A673 (cell line): Measurements from ENCODE around the gene CASP9. TPM values are rescaled to one million over a fixed set of nuclear protein-coding genes. Genes with fewer than 3 reads are reported as not detected.

ENCODE experiments used
- BruUV-seq: library from RNA; stranded (reverse); fragments of 400-500 nt; replicated peaks from 2 replicates; lab custom pipeline; 2021; lab: Mats Ljungman, UMichigan
- CTCF ChIA-PET: fragments of 300-600 bp; sonication (Branson Sonifier 250); formaldehyde crosslinking; loops from one replicate; lab custom pipeline; 2022; ENCODE audit warnings: antibody characterized with exemption; lab: Charles Lee
- POLR2A ChIA-PET: fragments of 300-600 bp; sonication (Branson Sonifier 250); formaldehyde crosslinking; loops from one replicate; lab custom pipeline; 2022; ENCODE audit warnings: antibody characterized with exemption; ENCODE audit not compliant: low non-redundant PET; lab: Charles Lee
- DNase-seq: peaks from one replicate; pipeline ENCODE4 v3.0.0-alpha.2; 2015; ENCODE audit warnings: low spot score
- H3K27ac ChIP-seq: fragments of 200-600 bp; sonication (generic); 2 replicates; pipeline ENCODE4 v1.5.1; 2016; ENCODE audit warnings: mixed run types, low read depth, mild to moderate bottlenecking, mixed read lengths, antibody characterized with exemption, low read length; ENCODE audit not compliant: poor library complexity, severe bottlenecking
- H3K27me3 ChIP-seq: fragments of 200-600 bp; sonication (generic); replicated peaks from 2 replicates; pipeline ENCODE4 v1.6.1; 2017; ENCODE audit warnings: mixed run types, low read depth, mild to moderate bottlenecking, mixed read lengths, antibody characterized with exemption, low read length; ENCODE audit not compliant: insufficient read depth, poor library complexity
- H3K36me3 ChIP-seq: fragments of 200-600 bp; sonication (generic); 2 replicates; pipeline ENCODE4 v1.6.1; 2016; ENCODE audit warnings: mixed run types, mild to moderate bottlenecking, mixed read lengths, antibody characterized with exemption, low read length; ENCODE audit not compliant: insufficient read depth, poor library complexity, severe bottlenecking
- H3K4me1 ChIP-seq: fragments of 200-600 bp; sonication (generic); 2 replicates; pipeline ENCODE4 v1.6.1; 2017; ENCODE audit warnings: mixed run types, mild to moderate bottlenecking, mixed read lengths, antibody characterized with exemption, low read length; ENCODE audit not compliant: insufficient read depth, poor library complexity, severe bottlenecking
- H3K4me3 ChIP-seq: fragments of 200-600 bp; sonication (generic); 2 replicates; pipeline ENCODE4 v1.5.1; 2016; ENCODE audit warnings: low read depth, mixed run types, mild to moderate bottlenecking, mixed read lengths, low read length; ENCODE audit not compliant: poor library complexity, severe bottlenecking
- H3K9me3 ChIP-seq: fragments of 200-600 bp; sonication (generic); 2 replicates; pipeline ENCODE4 v1.6.1; 2016; ENCODE audit warnings: mixed run types, low read depth, mild to moderate bottlenecking, mixed read lengths, antibody characterized with exemption, low read length; ENCODE audit not compliant: poor library complexity, severe bottlenecking
- EZH2 ChIP-seq: fragments of 200-600 bp; sonication (generic); IDR thresholded peaks from 2 replicates; pipeline ENCODE4 v1.6.1; 2017; ENCODE audit warnings: borderline replicate concordance, low read depth, mild to moderate bottlenecking, mixed read lengths, antibody characterized with exemption, low read length; ENCODE audit not compliant: poor library complexity, severe bottlenecking
- intact Hi-C: fragments of 100-400 bp; cut with micrococcal nuclease; formaldehyde crosslinking; loops from one replicate; pipeline ENCODE4 v1.10.0; 2022; ENCODE audit not compliant: unreplicated experiment
- total RNA-seq: library from RNA; stranded (reverse); gene quantifications from 2 replicates; pipeline ENCODE4 v1.2.3, GENCODE V29; 2021
- TF ChIP-seq, protein P1 (sequence below): fragments of 300-800, 200-600 bp; sonication (generic); conservative IDR thresholded peaks from 2 replicates; pipeline ENCODE4 v1.5.1; 2017; ENCODE audit warnings: low read depth, mild to moderate bottlenecking, antibody characterized with exemption, low read length, moderate library complexity, mixed read lengths

CASP9 gene
- total RNA-seq, 1 experiment from 2014 or later = 7.0 TPM

DNA sequence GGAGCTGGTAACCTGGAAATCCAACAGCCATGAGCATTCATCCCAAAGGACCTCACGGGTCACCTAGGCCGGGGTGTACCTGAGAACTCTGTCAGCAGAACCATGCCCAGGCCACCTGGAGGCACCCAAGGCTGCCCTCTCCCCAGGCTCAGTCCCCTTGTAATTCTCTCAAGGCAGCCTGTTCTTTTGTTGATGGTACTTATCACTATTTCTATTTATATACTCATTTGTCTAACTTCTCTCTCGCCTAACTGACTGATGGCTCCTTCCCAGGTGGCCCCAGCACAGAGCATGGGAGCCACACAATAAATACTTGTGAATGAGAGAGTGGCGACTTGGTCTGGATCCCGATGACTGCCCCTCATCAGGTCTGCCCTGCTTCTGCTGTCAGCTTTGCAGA is 16.7 kb downstream of the CASP9 start:
- TF ChIP-seq, protein P1, sequence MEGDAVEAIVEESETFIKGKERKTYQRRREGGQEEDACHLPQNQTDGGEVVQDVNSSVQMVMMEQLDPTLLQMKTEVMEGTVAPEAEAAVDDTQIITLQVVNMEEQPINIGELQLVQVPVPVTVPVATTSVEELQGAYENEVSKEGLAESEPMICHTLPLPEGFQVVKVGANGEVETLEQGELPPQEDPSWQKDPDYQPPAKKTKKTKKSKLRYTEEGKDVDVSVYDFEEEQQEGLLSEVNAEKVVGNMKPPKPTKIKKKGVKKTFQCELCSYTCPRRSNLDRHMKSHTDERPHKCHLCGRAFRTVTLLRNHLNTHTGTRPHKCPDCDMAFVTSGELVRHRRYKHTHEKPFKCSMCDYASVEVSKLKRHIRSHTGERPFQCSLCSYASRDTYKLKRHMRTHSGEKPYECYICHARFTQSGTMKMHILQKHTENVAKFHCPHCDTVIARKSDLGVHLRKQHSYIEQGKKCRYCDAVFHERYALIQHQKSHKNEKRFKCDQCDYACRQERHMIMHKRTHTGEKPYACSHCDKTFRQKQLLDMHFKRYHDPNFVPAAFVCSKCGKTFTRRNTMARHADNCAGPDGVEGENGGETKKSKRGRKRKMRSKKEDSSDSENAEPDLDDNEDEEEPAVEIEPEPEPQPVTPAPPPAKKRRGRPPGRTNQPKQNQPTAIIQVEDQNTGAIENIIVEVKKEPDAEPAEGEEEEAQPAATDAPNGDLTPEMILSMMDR = no peak
- no TSS peak for BruUV-seq
- POLR2A ChIA-PET = no interaction called here
- no peak overlapping the region for H3K4me3 ChIP-seq
- H3K27me3 ChIP-seq = no peaks in the 10 kb centered on the region
- intact Hi-C loops = no loop called here
- H3K36me3 ChIP-seq = no peaks in the 10 kb centered on the region
- H3K27ac ChIP-seq = no peak overlapping the region
- no peak for DNase-seq
- H3K9me3 ChIP-seq = no peaks in the 10 kb centered on the region
- H3K4me1 ChIP-seq = no peaks in the 10 kb centered on the region
- CTCF ChIA-PET = no interaction called here

DNA sequence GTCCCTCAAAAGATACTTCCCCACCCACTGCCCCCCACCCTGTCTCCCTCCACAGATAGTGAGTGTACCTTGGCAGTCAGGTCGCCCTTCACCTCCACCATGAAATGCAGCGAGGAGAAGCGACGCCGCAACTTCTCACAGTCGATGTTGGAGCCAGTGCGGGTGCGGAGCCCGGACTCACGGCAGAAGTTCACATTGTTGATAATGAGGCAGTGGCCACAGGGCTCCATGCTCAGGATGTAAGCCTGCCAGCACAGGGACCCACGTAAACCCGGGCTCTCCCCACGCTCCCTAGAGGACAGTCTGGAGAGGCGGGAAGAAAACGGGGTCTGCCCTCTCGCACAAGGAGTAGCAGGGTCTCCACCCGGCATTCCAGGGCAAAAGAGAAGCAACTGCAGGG is 17.2 kb downstream of the CASP9 start:
- no peak for DNase-seq
- intact Hi-C loops = no loop called here
- BruUV-seq = no TSS peak
- TF ChIP-seq, protein P1 = no peak
- no peak for TF ChIP-seq EZH2
- H3K9me3 ChIP-seq = no peaks in the 10 kb centered on the region
- no peaks in the 10 kb centered on the region for H3K27me3 ChIP-seq
- no peak overlapping the region for H3K27ac ChIP-seq
- ChIA-PET CTCF (no interaction called here), POLR2A (no interaction called here)
- H3K4me3 ChIP-seq = no peak overlapping the region
- no peaks in the 10 kb centered on the region for H3K36me3 ChIP-seq
- H3K4me1 ChIP-seq = no peaks in the 10 kb centered on the region

DNA sequence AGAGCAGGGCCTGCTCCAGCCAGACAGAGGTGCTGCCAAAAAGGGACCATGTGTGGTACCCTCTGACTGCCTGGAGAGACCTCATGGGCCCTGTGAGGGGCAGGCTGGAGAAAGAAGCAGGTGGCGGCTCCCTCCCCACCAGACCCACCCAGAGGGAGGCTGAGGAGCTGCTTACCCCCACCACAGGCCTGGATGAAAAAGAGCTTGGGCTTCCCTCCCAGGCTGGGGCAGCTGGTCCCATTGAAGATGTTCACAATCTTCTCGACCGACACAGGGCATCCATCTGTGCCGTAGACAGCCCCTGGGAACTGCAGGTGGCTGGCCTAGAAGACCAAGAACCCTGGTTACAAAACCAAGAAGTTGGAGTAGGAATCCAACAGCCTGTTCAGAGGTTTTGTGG is 19.6 kb downstream of the CASP9 start:
- Histone ChIP-seq H3K9me3 (no peaks in the 10 kb centered on the region), H3K4me3 (no peak overlapping the region), H3K27ac (no peak overlapping the region), H3K4me1 (no peaks in the 10 kb centered on the region), H3K27me3 (no peaks in the 10 kb centered on the region), H3K36me3 (no peaks in the 10 kb centered on the region)
- no TSS peak for BruUV-seq
- ChIA-PET CTCF (no interaction called here), POLR2A (no interaction called here)
- no peak for DNase-seq
- intact Hi-C loops = loop anchor here (5.0 kb wide), 1 partner anchor 182 kb away; no protein-coding TSS in a partner anchor
- TF ChIP-seq EZH2 = no peak
- TF ChIP-seq, protein P1 = no peak
